GM12874 (cell line): ENCODE results near the gene KCNN3.
A peak's percentile ranks its signal among the peaks of the same experiment; 100 is the strongest.

ENCODE experiments used
- TF ChIP-seq, protein P1 (sequence below): IDR thresholded peaks from 2 replicates; pipeline ENCODE4 v1.5.1; 2011; ENCODE audit warnings: low read depth, mild to moderate bottlenecking, control low read depth, low read length, moderate library complexity; ENCODE audit not compliant: insufficient read depth

The KCNN3 gene

DNA sequence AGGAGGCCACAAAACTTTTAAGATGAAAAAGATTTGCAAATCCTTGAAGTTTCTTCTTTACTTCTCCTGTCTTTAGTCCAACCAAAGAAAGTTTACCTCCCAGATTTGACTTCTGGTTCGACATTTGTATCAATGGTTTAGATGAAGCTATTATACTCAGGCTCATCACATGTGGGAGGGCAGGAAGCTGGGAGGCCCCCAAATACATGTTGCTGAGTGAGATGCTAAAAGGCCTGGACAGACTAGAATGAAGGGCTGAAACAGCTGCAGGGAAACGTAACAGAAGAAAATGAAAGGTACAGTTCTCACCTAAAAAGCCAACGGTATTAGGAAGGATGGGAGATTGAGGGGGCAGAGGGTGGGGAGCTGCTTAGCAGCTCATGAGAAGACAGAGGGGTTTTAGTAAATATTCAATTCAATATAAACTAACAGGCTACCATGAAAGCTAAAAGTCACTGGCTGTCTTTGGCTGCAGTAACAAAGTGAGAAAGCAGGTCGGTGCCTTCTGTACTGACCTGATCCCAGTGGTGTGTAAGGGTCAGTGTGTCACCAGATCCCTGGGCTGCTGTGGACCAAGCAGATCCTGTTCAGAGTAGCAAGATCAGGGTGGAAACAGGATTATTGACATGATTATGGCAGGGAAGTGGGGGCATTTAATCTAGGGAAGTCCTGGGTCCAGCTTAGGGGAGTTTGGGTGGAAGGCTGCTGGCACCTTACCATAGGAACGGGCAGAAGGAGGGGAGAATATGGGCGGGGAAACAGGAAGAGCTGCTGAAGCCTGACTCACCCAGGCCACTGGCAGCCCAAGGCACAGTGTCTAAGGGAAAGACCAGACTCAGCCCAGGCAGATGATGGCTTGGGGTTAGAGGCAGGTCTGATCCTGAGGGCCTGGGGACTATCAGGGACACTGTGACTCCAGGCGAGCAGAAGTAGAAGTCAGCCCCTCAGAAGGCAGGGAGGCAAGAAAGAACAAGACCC is 60.4 kb downstream of the KCNN3 start:
- TF ChIP-seq, protein P1, sequence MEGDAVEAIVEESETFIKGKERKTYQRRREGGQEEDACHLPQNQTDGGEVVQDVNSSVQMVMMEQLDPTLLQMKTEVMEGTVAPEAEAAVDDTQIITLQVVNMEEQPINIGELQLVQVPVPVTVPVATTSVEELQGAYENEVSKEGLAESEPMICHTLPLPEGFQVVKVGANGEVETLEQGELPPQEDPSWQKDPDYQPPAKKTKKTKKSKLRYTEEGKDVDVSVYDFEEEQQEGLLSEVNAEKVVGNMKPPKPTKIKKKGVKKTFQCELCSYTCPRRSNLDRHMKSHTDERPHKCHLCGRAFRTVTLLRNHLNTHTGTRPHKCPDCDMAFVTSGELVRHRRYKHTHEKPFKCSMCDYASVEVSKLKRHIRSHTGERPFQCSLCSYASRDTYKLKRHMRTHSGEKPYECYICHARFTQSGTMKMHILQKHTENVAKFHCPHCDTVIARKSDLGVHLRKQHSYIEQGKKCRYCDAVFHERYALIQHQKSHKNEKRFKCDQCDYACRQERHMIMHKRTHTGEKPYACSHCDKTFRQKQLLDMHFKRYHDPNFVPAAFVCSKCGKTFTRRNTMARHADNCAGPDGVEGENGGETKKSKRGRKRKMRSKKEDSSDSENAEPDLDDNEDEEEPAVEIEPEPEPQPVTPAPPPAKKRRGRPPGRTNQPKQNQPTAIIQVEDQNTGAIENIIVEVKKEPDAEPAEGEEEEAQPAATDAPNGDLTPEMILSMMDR, result no peak

GRCh38 chr1:154808909-154809262 is 61.2 kb downstream of the KCNN3 start:
- TF ChIP-seq, protein P1, result no peak

DNA sequence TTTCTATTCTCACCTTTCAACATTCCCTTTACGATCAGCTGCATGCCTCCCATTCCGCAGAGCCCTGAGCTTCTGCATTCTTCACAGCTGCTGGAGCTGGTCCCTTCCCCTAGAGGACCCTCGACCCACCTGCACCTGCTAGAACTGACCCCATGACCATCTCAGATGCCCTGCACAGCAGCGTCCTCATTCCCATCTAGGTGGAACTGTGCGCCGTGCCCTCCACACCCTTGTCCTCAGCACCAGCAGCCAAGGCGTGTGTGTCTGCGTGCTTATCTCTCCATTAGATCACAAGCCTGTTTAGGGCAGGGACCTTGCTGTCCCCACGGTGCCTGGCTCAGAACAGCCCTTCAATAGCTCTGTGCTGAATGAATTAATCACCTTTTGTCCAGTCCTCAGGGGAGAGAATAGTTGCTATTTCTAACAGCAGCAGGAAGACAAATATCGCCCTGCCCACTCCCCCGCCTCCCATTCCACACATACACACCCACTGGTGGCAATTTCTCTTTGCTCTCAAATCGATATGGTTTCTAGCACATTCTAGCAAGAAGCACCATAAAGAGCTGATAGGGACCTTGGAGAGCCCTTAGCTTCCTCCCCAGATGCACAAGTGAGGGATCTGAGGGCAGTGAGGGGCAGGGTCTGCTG is 61.7 kb downstream of the KCNN3 start:
- TF ChIP-seq, protein P1, result no peak

- TF ChIP-seq, protein P1, result peak; percentile 34; the same call in 1 of the 2 replicates
Observed at GRCh38 chr1:154807048-154807591, 63.0 kb downstream of the KCNN3 start.

GRCh38 chr1:154806333-154806732 is 63.7 kb downstream of the KCNN3 start:
- TF ChIP-seq, protein P1, result no peak

DNA sequence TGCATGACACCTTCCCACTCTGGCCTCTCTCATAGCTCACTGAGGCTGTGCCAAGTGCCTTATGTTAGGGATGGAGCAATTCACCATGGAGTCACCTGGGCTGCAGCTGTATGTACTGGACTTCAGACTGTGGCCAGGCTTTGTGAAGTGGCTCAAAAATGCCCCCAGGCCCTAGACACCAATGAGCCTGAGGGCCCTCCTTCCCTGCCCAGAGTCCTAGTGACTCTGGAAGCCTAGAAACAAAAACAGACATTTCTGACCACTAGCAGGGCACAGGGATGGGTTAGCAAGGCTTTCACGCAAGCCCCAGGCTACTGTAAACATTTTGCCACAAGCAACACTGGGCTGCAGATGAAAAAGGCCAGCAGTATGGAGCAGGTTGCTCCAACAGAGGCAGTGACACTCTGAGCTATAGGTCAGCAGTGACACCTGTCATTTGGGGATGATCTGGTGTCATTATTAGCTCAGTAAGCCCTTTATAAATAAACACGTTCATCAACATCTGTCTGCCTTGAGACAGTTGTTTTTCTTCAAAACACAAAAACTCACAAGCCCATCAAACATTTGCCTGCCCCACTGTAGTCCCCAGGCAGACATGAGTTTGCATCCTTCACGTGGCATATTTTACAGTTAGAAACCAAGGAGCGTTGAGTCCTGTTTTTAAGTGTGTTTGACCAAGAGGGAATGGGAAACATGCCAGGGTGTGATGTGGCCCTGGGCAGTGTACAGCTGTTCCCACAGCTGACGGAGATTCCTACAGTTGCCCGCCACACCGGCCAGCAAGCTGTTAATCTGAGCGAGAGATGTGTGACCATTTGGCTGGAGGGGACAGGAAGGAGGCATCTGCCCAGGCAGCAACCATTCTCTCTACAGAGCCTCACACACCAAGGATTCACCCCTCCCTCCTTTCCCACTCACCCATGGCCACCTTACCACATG is 66.8 kb downstream of the KCNN3 start:
- TF ChIP-seq, protein P1, result no peak
